Stimulated activated CD8-positive, alpha-beta memory T cell treated with anti-CD3 and anti-CD28 coated beads, Interleukin-12 subunit alpha, Interleukin-12 subunit beta, amount 100 ng/mL, for 24 hours (primary cell): ENCODE results near the gene ZNF469.

ENCODE experiments used
- DNase-seq: peaks from one replicate; pipeline ENCODE4 v3.0.0-alpha.2; 2020; ENCODE audit errors: extremely low read depth

Gene ZNF469

DNA sequence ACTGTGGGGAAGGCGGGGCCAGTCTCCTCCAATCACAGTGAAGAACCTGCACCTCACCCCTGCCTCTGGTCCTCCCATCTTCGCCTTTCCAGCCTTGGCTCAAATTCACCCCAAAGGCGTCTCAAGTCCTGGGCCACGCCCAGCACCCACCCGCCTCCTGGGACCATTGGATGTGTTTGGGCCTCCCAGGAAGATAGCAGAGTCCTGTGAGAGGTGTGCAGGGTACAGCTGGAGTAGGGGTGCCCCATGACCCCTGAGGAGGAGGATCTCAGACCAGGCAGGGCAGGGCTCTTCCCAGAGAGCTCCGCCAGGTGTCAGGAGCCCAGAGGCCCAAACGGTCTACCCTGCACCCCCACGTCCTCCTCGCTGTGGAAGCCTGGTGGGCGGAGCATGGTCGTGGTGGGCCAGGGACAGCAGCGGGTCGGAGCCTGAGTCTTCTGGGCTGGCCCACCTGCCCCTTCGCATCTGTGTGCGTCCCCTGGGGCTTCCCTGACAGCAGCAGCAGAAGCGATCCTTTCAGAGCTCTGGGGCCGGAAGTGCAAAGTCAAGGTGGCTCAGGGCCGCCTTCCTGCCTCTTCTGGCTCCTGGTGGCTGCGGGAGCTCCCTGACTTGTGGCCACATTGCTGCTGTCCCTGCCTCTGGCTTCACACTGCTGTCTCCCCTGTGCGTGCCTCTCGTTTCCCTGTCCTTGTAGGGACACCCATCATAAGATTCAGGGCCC, 34.9 kb upstream of the ZNF469 start:
- DNase-seq, result no peak

DNA sequence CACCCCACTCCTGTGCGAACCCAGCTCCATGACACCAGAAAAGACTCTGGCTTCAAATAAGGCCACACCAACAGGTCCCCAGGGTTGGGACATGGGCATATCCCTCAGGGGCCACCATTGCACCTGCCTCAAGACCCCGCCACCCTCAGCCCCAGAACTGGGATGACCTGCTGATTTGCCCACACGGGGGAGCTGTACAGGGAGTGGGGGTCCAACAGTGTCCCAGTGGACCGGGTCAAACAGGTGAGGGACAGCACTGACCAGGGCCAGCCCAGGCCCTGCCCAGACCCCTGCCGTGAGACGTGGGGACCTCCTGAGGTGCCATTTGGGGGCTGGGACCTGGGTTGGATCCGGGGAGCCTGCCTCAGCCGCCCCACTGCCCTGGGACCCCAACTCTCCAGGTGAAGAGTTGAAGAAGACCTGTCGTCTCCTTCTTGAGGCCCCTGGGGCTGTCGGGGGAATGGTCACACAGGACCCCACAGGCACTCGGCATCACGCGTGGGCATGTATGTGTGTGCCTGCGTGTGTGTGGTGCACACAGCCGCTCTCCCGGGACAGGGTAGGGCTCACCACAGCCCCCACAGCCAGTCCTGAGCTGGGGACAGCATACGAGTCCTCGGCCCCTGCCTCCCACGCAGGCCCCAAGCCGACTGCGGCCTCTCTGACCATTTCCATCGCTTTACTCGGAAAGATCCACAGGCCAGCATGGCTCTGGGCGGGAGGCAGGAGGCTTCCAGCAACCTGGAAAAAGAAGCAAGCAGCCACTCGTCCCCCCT, 34.2 kb upstream of the ZNF469 start:
- DNase-seq, result no peak

DNA sequence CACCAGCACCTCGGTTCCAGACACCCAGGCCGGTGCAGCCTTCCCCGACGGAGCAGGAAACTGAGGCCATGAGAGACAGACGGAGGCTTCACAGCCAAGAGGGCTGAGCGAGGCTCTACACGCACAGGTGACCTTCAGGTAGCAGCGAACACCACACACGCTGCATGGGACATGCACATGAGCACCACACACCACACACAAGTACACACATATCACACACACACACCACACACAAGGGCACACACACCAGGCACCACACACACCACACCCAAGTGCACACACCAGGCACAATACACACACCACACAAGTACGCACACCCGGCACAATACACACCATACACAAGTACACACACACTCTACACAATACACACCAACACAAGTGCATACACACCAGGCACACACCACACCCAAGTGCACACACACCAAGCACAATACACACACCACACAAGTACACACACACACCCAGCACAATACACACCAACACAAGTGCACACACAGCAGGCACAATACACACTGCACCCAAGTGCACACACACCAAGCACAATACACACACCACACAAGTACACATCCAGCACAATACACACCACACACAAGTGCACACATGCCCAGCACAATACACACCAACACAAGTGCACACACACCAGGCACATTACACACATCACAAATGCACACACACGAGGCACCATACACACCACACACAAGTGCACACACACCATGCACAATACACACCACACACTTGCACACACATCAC, 33.4 kb upstream of the ZNF469 start:
- no peak for DNase-seq

DNA sequence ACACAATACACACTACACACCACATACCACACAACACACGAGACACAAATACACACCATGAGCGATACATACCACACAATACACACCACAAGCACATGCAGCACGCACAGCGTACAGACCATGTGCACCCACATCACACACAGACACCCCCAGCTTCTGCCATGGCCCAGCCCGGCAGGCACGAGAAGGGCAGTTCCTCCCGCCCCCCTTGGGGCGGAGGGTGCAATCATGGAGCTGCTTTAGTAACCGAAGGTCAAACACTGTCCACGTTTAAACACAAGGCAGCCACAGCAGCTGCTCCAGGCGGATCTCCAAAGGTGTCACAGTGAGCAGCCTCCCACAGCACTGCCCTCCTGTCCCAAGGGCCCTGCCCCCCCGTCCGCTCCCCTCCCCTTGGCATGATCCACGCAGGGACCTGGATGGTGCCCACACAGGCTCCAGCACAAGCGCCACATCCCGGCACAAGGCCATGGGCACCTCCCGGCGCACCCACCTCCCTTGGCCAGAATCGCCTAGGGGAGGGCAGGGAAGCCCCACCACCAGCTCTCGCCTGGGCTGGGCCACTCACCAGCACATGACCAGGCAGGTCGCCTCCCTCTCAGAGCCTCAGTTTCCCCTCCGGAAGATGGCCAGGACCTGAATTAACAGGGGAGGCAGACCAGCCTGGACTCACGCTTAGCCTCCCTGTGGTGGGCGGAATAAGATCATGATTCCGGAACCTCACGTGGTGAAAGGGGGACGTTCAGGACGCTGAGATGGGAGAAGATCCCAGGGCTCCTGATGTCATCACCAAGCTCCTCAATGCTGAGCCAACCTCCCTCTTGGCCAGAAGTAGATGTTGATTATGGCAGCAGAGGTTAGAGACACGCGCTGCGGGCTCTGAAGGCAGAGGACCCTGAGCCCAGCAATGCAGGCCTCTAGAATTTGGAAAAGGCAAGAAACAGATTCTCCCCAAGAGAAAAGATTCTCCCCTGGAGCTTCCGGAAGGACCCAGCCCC, 32.6 kb upstream of the ZNF469 start:
- DNase-seq, result no peak

DNA sequence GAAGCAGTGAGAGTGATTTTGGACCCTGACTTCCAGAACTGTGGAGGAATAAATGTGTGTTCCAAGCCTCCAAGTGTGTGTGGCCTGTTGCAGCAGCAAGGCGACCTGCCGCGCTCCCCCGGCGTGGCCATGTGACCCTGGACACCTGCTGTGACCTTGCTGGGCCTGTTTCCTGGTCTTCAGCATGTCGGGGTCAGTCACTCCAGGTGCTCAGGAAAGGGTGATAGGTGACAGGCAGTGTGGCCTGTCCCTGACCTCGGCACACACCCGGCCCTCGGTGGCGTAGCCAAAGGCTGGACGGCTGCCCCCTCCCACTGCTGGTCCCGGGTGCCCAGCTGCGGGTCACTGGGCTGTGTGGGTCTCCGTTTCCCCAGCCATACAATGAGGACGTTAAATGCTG, 31.8 kb upstream of the ZNF469 start:
- no peak for DNase-seq

DNA sequence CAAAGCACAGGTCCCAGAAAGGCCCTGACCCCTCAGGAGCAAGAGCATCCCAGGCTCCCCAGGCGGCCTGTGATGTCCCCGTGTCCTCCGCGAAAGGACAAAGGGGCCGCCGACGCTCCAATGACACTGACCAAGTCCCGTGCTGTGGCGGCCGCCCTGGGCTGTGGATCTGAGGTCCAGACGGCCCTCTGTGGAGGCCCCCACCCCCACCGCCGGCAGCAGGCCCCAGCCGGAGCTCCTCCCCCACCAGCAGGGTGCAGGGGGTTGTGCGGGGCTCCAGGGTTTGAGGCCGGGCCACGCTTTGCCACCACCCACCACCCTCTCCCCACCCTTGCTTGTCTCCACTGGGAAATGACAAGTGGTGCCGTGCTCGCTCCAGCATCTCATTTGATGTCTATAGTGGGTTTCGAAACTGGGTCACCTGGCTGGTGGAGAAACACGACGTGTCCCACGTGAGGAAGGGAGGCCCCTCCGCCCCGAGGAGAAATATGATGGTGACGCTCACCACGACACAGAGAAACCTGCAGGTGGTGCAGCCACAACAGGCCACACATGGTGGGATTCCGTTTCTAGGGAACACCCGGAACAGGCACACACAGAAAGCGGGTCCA, 31.2 kb upstream of the ZNF469 start:
- no peak for DNase-seq

DNA sequence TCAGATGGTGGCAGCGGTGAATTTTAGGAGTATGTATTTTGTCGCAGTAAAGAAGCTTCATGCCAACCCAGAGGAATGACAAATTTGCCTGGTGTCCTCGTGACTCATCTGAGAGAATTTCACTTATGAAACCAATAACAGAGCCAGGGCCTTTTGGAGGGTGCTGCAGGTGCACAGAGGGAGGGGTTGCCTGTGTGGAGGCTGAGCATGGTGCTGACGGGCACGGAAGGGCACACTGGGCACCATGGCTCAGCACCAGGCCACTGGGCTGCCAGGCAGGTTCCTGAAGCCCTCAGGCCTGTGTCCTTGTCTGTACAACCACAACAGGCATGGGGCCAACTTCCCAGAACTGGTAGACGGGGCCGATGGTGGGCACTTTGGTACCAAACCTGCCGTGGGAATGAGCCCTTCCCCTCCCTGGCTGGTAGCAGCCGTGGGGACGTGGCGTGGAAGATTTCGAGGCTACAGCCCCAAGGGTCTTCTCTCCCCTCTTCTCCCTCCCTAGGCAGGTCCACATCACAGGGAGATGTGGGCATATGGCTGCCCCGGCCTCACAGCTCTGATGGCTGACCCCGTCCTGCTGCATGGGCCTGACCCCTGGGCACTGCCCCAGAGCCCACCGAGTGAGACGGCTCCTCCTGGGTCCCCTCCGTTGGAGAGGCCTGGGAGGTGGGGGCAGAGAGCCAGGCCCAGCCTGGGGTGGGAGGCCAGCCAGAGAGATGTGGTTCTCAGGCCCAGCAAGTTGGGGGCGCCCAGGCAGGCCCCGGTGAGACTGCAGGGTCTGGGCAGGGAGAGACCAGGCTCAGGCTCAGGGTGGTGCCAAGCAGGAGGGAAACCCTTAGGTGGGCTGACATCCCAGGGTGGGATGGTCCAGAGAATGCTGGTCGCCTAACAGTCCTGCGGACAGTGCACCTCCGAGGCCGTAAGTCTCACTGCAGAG, 30.2 kb upstream of the ZNF469 start:
- DNase-seq, result no peak

DNA sequence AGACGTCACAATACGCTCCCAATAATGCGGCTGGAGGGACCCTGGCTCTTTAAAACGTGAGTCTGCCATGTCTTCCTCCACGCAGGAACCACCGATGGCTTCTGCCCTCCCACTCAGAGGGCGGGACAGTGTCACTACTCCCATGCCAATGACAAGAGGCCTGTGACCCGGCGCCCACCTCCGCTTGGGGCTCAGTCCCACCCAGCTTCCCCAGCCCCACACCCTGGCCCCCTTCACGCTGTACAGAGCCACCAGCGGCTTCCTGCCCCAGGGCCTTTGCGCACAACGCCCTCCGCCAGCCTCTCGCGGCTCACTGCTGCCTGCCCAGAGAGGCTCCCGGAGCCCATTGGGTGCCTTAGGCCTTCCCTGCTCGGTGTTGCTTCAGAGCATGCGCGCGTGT, 29.5 kb upstream of the ZNF469 start:
- no peak for DNase-seq

DNA sequence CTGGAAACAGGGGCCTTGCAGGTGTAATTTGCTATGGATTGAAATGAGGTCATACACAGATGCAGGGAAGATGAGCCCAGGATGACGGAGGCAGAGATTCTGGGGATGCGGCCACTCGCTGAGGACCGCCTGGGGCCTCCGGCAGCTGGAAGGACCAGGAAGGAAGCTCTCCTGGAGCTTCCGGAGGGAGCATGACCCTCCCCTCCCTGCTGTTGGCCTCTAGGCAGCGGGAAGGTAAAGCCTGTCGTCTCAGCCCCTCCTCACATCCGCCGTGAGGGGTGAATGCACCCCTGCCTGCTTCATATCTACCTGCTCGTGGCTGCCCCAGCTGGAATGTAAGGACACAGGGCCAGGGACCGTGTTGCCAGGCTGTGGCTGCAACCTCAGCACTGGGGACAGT, 29.1 kb upstream of the ZNF469 start:
- DNase-seq, result no peak

DNA sequence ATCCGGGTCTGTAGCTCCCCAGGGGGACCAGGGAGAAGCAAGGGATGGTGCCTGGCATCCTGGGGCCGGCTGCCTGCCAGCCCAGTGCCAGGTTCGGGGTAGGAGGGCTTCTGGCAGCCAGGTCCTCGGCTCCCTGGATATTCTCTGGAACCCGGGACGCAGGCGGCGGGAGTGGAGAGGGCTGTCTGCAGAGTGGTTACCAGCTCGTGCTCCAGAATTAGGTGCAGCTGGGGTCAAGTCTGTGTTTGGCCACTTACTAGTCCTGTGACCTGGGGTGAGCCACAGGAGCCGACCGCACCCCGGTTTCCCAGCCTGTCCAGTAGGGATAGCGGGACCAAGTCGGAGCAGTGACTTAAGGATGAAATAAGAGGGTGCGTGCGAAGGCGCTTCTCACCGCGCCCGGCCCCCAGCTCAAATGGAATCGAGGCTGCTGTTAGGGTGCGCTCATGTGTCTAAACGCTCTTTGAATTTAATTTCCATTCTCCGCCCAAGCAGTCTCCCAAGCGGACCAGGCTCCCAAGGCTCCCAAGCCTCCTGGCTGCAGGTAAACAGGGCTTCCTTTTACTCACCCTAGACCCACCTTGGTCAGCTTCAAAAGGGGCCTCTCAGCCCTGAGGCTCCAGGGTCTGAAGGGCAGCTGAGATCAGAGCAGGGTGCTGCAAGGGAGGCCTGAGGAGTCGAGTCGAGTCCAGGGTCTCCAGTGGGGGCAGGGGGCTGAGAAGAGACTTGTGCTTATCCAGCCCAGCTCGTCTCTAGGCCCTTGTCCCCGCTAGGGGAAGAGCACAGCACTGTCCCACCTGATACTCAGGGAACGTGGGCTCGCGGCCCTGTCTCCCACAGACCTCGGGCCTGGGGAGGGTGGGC, 28.3 kb upstream of the ZNF469 start:
- DNase-seq, result no peak

DNA sequence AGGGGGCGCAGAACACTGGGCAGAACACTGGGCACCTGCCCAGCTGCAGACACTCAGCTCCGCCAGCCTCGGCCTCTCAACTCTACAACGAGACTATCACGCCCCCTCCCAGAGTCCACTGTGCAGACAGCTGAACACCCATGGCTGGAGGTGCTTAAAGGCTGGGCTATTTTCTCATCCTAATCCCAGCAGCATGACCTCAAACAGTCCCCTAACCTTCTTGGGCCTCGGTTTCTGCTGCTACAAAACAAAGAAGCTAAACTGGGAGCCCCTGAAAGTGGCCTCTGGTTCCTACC, 27.7 kb upstream of the ZNF469 start:
- DNase-seq, result no peak

DNA sequence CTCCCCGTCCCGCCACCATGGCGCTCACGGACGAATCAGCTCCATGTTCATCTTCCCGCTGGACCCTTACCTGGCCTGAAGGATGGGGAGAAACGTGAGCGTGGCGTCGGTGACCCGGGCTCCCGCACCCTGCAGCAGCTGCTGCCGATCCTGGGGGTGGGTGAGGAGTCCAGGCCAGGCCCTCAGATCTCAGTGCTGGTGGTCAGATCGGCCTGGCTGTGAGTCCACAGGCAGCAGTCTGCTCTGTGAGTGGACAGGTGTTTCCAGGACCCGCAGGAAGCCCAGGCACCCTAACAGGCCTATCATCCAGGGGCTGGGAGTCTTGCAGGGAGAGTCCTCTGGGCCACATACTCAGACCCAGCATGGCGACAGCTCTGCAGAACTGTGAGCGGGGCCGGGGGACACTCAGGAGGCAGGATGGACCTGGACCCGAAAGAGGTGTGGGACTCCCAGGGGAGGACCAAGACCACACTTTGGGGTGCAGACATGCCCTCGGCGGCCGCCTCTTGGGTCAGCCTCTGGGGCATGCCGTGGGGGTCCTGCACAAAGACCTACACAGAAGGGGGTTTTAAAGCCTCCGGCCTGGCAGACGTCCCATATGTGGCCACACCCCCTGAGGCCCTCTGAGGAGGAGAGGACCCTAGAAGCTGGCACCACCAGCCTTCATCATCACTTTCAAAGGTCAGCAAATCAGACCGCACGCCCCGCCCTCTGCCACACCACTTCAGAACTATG, 27.2 kb upstream of the ZNF469 start:
- no peak for DNase-seq

DNA sequence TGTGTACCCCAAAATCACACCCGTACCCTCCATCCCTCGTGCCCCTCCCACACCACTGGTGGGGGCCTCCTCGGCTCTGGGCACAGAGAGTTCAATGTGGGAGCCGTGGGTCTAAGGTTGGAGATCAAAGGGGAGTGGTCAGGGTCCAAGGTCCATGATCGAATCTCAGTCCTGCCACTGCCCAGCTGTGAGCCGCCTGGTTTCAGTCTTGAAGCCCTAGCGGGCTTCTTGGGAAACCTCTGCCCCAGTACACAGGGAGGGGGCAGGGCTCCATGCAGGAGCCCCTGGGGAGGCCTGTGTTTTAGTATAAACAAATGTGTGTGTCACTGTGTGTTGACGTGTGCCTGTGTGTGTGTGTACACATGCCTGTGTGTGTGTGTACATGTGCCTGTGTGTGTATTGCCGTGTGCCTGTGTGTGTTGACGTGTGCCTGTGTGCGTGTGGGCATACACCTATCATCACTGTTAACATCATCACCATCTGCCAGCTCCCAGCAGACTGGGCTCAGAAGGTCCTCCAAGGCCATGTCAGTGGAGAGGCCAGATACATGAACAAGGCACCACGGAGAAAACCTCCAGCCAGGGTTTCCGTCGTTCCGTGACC, 26.5 kb upstream of the ZNF469 start:
- no peak for DNase-seq

DNA sequence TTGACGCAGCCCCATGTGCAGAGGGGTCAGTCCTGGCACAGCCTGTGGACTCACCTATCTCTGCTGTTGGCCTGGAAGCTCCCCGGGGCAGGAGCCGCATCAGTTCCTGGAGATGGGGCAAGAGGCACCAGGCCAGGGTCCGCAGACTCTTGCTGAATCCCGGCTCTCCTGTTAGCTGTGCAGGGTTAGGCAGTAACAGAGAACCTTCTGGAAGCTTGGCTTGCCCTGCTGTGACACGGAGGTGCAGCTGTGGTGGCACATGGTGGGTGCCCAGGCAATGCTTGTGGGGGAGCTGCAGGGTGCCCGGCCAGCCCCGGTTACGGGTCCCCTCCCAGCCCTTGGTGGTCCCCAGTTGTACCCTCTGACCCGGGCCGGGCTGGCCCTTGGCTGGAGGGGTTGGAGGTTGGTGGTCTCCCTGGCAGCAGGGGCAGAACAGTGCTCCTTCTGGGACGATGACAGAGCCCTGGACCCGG, 26.0 kb upstream of the ZNF469 start:
- DNase-seq, result no peak

DNA sequence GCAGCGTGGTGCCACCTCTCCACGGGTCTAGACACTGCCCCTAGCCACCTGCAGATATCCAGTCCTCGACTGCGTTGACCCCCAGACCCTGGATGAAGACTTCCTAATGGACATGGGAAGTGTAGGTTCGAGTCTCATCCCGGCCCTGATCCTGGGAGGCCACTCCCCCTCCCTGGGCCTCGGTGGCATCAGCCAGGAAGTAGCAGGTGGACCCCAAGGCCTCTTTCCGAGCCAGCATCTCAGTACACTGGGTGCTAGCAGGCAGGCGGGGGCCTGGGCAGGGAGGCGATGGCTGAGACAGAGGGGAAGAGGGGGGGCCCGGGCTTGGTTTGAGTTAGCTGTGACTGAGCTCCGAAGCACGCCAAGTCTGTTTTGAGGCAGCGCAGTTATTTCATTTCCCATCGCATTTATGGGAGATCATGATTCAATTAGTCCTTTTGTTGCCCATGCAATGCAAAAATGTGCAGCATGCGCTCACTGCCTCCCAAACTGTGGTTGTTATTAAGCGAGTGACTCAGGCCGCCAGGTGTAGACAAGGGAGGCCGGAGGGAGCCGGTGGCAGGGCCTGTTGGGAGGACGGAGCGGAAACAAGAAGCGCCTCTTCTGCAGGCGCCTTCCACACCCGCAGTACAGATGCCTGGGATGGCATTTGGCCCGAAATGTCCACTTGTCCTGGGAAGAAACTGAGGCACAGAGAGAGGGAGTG, 25.3 kb upstream of the ZNF469 start:
- no peak for DNase-seq

DNA sequence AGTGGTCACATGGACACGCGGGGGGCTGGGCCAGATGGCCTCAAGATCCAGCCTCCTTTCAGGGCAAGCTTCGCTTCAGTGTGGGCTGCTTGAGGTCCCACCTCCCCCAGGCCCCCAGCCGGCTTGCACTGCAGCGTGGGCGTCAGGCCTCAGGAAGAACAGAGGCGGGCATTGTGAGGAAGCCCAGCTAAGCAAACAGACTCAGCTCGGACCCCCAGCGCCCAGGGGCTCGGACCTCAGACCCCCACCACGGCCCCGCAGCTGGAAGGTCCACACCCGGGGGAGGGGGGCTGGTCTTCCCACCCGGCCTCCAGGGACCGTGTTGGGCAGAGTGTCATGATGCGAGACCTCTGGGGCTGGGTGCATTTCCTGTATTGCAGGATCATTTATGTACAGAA, 24.7 kb upstream of the ZNF469 start:
- DNase-seq, result no peak

DNA sequence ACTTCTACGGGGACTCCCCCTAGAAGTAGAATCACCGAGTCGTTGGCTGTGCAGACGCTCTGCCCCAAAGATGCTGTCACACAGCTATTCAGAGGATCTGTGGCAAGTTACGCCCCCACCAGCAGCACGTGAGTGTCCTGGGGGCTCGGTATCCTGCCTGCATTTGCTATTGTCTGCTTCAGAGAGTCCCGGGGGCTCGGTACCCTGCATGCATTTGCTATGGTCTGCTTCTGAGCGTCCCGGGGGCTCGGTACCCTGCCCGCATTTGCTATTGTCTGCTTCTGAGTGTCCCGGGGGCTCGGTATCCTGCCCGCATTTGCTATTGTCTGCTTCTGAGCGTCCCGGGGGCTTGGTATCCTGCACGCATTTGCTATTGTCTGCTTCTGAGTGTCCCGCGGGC, 23.8 kb upstream of the ZNF469 start:
- DNase-seq, result no peak
